K562 (cell line): ENCODE measurements around the gene TFDP1. TPM values are rescaled to one million over a fixed set of nuclear protein-coding genes. Genes with fewer than 3 reads are reported as not detected.

Source experiments
- ATAC-seq: fragments of 200-7000 bp; cut with Tn5 transposase; 3 replicates; pipeline ENCODE4 v1.9.1; 2020; ENCODE audit warnings: moderate library complexity
- BruUV-seq: library from RNA; stranded (reverse); fragments of 400-500 nt; replicated peaks from 2 replicates; lab custom pipeline; 2021; lab: Mats Ljungman, UMichigan
- CTCF ChIA-PET: fragments of 300-600 bp; formaldehyde crosslinking; extraction: SDS; loops from one replicate; lab custom pipeline; 2021; ENCODE audit warnings: low intra/inter-chr PET ratio; lab: Yijun Ruan, JAX
- POLR2A ChIA-PET: fragments of 300-600, 350-650 bp; sonication (Branson Sonifier 250); formaldehyde crosslinking; extraction: SDS; loops from one replicate; lab custom pipeline; 2021; ENCODE audit warnings: antibody characterized with exemption, inconsistent platforms; lab: Yijun Ruan, JAX
- DNase-seq, 4 experiments: peaks; one replicate each; pipeline versions ENCODE4 v3.0.0 to v3.0.0-alpha.2; 2011 to 2018; ENCODE audit warnings: low spot score in 3 of 4, mixed read lengths in 3 of 4; ENCODE audit errors: extremely low read depth in 1 of 4
- FAIRE-seq: peaks from 2 replicates; lab custom pipeline; 2011; peaks lifted over from hg19 to GRCh38; lab: Jason Lieb, UNC
- H2AFZ ChIP-seq: 2 replicates; pipeline ENCODE4 v1.6.0; 2011; ENCODE audit warnings: low read depth, low read length, control low read depth, inconsistent platforms
- H3K27ac ChIP-seq: fragments of 200-600 bp; 3 replicates; pipeline ENCODE4 v1.8.0; 2011; ENCODE audit warnings: low read depth, mild to moderate bottlenecking, control low read depth, inconsistent platforms, low read length, moderate library complexity, mixed read lengths; ENCODE audit errors: extremely low read depth
- H3K27me3 ChIP-seq, 2 experiments: fragments of 300-600 bp in 1 of 2; 2 replicates in 1 of 2; 3 replicates in 1 of 2; pipeline versions ENCODE4 v1.6.0 to v1.8.0; 2011; ENCODE audit warnings: inconsistent platforms in 2 of 2, low read length in 2 of 2, mild to moderate bottlenecking in 1 of 2, mixed read lengths in 1 of 2, moderate library complexity in 1 of 2; ENCODE audit not compliant: control insufficient read depth in 2 of 2, insufficient read depth in 2 of 2
- H3K36me3 ChIP-seq: fragments of 300-600 bp; 3 replicates; pipeline ENCODE4 v1.8.0; 2011; ENCODE audit warnings: mild to moderate bottlenecking, low read length, inconsistent platforms; ENCODE audit not compliant: control insufficient read depth, insufficient read depth
- H3K4me1 ChIP-seq, 2 experiments: fragments of 200-600 bp in 1 of 2; replicated peaks in 1 of 2; 2 replicates in 1 of 2; 3 replicates in 1 of 2; pipeline versions ENCODE4 v1.5.1 to v1.8.0; 2011; ENCODE audit warnings: inconsistent platforms in 2 of 2, low read length in 2 of 2, mild to moderate bottlenecking in 1 of 2, mixed read lengths in 1 of 2, moderate library complexity in 1 of 2; ENCODE audit not compliant: control insufficient read depth in 2 of 2, insufficient read depth in 2 of 2
- H3K4me2 ChIP-seq: 2 replicates; pipeline ENCODE4 v1.6.1; 2011; ENCODE audit warnings: low read length, control low read depth, inconsistent platforms, mixed read lengths; ENCODE audit not compliant: insufficient read depth
- H3K4me3 ChIP-seq: fragments of 200-600 bp; sonication (generic), shearing (Covaris generic); 2 replicates; pipeline ENCODE4 v1.5.1; 2016; ENCODE audit warnings: control low read depth, inconsistent platforms
- H3K79me2 ChIP-seq: fragments of 200-600 bp; 3 replicates; pipeline ENCODE4 v1.8.0; 2011; ENCODE audit warnings: low read length, inconsistent platforms; ENCODE audit not compliant: control insufficient read depth, insufficient read depth
- H3K9ac ChIP-seq, 2 experiments: 2 replicates each; pipeline versions ENCODE4 v1.6.0 to v1.6.1; 2011; ENCODE audit warnings: low read depth in 2 of 2, low read length in 2 of 2, control low read depth in 1 of 2, inconsistent platforms in 1 of 2, mild to moderate bottlenecking in 1 of 2, mixed read lengths in 1 of 2; ENCODE audit not compliant: insufficient read depth in 1 of 2
- H3K9me1 ChIP-seq: one replicate; pipeline ENCODE4 v1.6.0; 2011; ENCODE audit warnings: inconsistent platforms, mild to moderate bottlenecking, low read length, moderate library complexity; ENCODE audit not compliant: control insufficient read depth, insufficient read depth
- H3K9me3 ChIP-seq: replicated peaks from 2 replicates; pipeline ENCODE4 v1.5.1; 2011; ENCODE audit warnings: low read depth, low read length, inconsistent platforms; ENCODE audit not compliant: control insufficient read depth, insufficient read depth
- H4K20me1 ChIP-seq: replicated peaks from 2 replicates; pipeline ENCODE4 v1.6.1; 2011; ENCODE audit warnings: low read length, inconsistent platforms, mixed read lengths; ENCODE audit not compliant: control insufficient read depth, insufficient read depth
- DNMT1 ChIP-seq: fragments of 450-650 bp; IDR thresholded peaks from 2 replicates; pipeline ENCODE4 v1.6.1; 2016; ENCODE audit warnings: antibody characterized with exemption, mild to moderate bottlenecking
- KLF1 ChIP-seq: fragments of 450-650 bp; IDR thresholded peaks from 2 replicates; pipeline ENCODE4 v1.6.1; 2016; ENCODE audit warnings: missing genetic modification characterization, missing compliant biosample characterization
- POLR2G ChIP-seq: fragments of 200-400 bp; formaldehyde crosslinking; IDR thresholded peaks from 2 replicates; pipeline ENCODE4 v1.6.1; 2017; ENCODE audit warnings: low read depth, mild to moderate bottlenecking, antibody characterized with exemption, low read length, moderate library complexity
- TEAD4 ChIP-seq, 2 experiments: sonication (generic) in 1 of 2; formaldehyde crosslinking in 1 of 2; IDR thresholded peaks; 2 replicates each; pipeline versions ENCODE4 v1.6.1 to v1.8.0; 2012 to 2022; ENCODE audit warnings: borderline replicate concordance in 1 of 2, inconsistent platforms in 1 of 2, low read length in 1 of 2, mild to moderate bottlenecking in 1 of 2, missing genetic modification reagents in 1 of 2
- VEZF1 ChIP-seq: fragments of 200-800 bp; sonication (Bioruptor generic); IDR thresholded peaks from 2 replicates; pipeline ENCODE4 v1.6.1; 2017; ENCODE audit warnings: missing genetic modification characterization, missing compliant biosample characterization
- ZNF551 ChIP-seq: fragments of 250-450 bp; sonication (Bioruptor Pico); IDR thresholded peaks from 2 replicates; pipeline ENCODE4 v1.5.0; 2021; ENCODE audit warnings: mild to moderate bottlenecking, moderate library complexity
- WGBS: fragments of 100-300 bp; shearing (Covaris generic); methylation state at CpG from one replicate; pipeline ENCODE4 v1.1.6; 2016; ENCODE audit warnings: low coverage, mixed read lengths; ENCODE audit not compliant: insufficient coverage; ENCODE audit errors: missing lambda C conversion rate; 5-methylcytosine and 5-hydroxymethylcytosine counted together
- in situ Hi-C: fragments of 300-500 bp; cut with MboI; formaldehyde crosslinking; loops from 4 replicates; pipeline ENCODE4 v1.15.0; 2018; ENCODE audit warnings: inconsistent platforms, mixed read lengths
- intact Hi-C: fragments of 100-400 bp; cut with micrococcal nuclease; formaldehyde crosslinking; loops from 2 replicates; pipeline ENCODE4 v1.14.2; 2022
- polyA plus RNA-seq, 8 experiments: library from polyadenylated mRNA; depleted of rRNA in 4 of 8; stranded (reverse) in 5 of 8; unstranded in 3 of 8; fragments of >200 nt; fragmentation: Nextera tagmentation in 2 of 8; fragmentation: Illumina TruSeq in 1 of 8; extraction: Ambion mirVana in 2 of 8; extraction: Trizol in 1 of 8; gene quantifications; 2 replicates each; pipeline versions ENCODE4 v1.2.1 to v1.2.3, GENCODE V29; 2011 to 2014; ENCODE audit warnings: inconsistent platforms in 1 of 8, missing spikeins in 1 of 8
- total RNA-seq, 7 experiments: library from RNA; depleted of rRNA in 6 of 7; stranded (reverse); fragments of >200 nt in 6 of 7; fragmentation: Illumina TruSeq in 2 of 7; extraction: Trizol in 2 of 7; gene quantifications; 2 replicates each; pipeline versions ENCODE4 v1.2.1 to v1.2.3, GENCODE V29; 2011 to 2021; ENCODE audit warnings: low replicate concordance in 1 of 7

Gene TFDP1
- total and polyA plus RNA-seq, 9 of the 15 experiments (the other 6 are each of a cell fraction or from before 2014, with no cell fraction given): 33.8 to 145 (median 69.1) TPM

- ChIA-PET CTCF (no interaction called here), POLR2A (no interaction called here)
- H3K27me3 ChIP-seq: no peaks in the 10 kb centered on the region
- no peak overlapping the region for H2AFZ ChIP-seq
- no peak for ATAC-seq
- no peak for FAIRE-seq
- H3K9me1 ChIP-seq: no peaks in the 10 kb centered on the region
- peaks cover 0 to 5% of the 10 kb centered on the region in 2 experiments; a peak in 3 of 5 replicates for H3K4me1 ChIP-seq
- H3K4me3 ChIP-seq: no peak overlapping the region
- no peaks in the 10 kb centered on the region for H3K79me2 ChIP-seq
- no peaks in the 10 kb centered on the region for H3K36me3 ChIP-seq
- 44% methylated on average over 3 of the region's 7 CpGs for WGBS
- no peak overlapping the region for H3K4me2 ChIP-seq
- H3K9ac ChIP-seq: no peak overlapping the region
- DNase-seq: no peak
- no TSS peak for BruUV-seq
- H4K20me1 ChIP-seq: no peaks in the 10 kb centered on the region; the same call in 1 of the 2 replicates
- TF ChIP-seq VEZF1 (CRISPR knock-in tag) (no peak), DNMT1 (no peak)
- no peak overlapping the region for H3K27ac ChIP-seq
- intact Hi-C loops (no loop called here), in situ Hi-C loops (no loop called here)
- no peaks in the 10 kb centered on the region for H3K9me3 ChIP-seq
These were observed 25.5 kb upstream of the TFDP1 start for GRCh38 chr13:113559061-113559460.

- 76% methylated on average over 5 of the region's 56 CpGs for WGBS
- POLR2A ChIA-PET: interaction anchor here (0.6 kb wide), 1 partner anchor 31 kb away, joined by 3 read pairs; no protein-coding TSS in a partner anchor
- no peak for FAIRE-seq
These were observed 24.5 kb upstream of the TFDP1 start for GRCh38 chr13:113559901-113560644.

More at GRCh38 chr13:113559901-113560644, 24.5 kb upstream of the TFDP1 start:
- Histone ChIP-seq H2AFZ (no peak overlapping the region), H3K9me3 (no peaks in the 10 kb centered on the region), H4K20me1 (no peaks in the 10 kb centered on the region; the same call in 1 of the 2 replicates), H3K9me1 (no peaks in the 10 kb centered on the region), H3K4me1 (peaks cover 0 to 5% of the 10 kb centered on the region in 2 experiments; a peak in 3 of 5 replicates), H3K79me2 (no peaks in the 10 kb centered on the region), H3K4me3 (no peak overlapping the region), H3K9ac (no peak overlapping the region), H3K4me2 (no peak overlapping the region), H3K36me3 (no peaks in the 10 kb centered on the region), H3K27ac (no peak overlapping the region), H3K27me3 (no peaks in the 10 kb centered on the region)
- intact Hi-C loops: loop anchor here (5.0 to 10.0 kb wide), 2 partner anchors 153 to 285 kb away; no protein-coding TSS in a partner anchor
- DNase-seq: no peak
- no peak for ATAC-seq
- no TSS peak for BruUV-seq
- in situ Hi-C loops: no loop called here
- TF ChIP-seq KLF1 (tag) (no peak), TEAD4 (IDR thresholded peaks at IDR 0.05; ENCODE audit: low read length) (no peak), TEAD4 (CRISPR knock-in tag; IDR thresholded peaks at IDR 0.05; ENCODE audit: borderline replicate concordance) (no peak), POLR2G (0 out of 2 replicates have a peak, but pooled peaks have one; percentile 24), ZNF551 (CRISPR knock-in tag) (no peak)
- CTCF ChIA-PET: no interaction called here
